H9 (cell line): ENCODE measurements around the gene CHEK1. TPM values are rescaled to one million over a fixed set of nuclear protein-coding genes. Genes with fewer than 3 reads are reported as not detected.
"Not testable (repeated sequence)": the region's sequence is repeated elsewhere in the genome, so short reads cannot be mapped to it uniquely, and the experiment has no call there.

ENCODE experiments used
- DNase-seq: peaks from one replicate; pipeline ENCODE4 v3.0.0-alpha.2; 2017
- H2AFZ ChIP-seq: one replicate; pipeline ENCODE4 v1.6.1; 2013; ENCODE audit warnings: mild to moderate bottlenecking, low read length, control low read depth, moderate library complexity
- H2AK5ac ChIP-seq: 2 replicates; pipeline ENCODE4 v1.6.1; 2013; ENCODE audit warnings: low read length, control low read depth, mixed read lengths; ENCODE audit not compliant: insufficient read length
- H2BK120ac ChIP-seq: one replicate; pipeline ENCODE4 v1.6.1; 2013; ENCODE audit warnings: low read depth, mild to moderate bottlenecking, low read length, control low read depth, inconsistent platforms; ENCODE audit not compliant: poor library complexity, severe bottlenecking
- H2BK12ac ChIP-seq: 2 replicates; pipeline ENCODE4 v1.6.1; 2013; ENCODE audit warnings: low read length, control low read depth, mixed read lengths, low read depth; ENCODE audit not compliant: insufficient read length
- H2BK15ac ChIP-seq: 2 replicates; pipeline ENCODE4 v1.6.1; 2013; ENCODE audit warnings: low read depth, low read length, control low read depth
- H2BK20ac ChIP-seq: one replicate; pipeline ENCODE4 v1.6.1; 2013; ENCODE audit warnings: low read depth, mild to moderate bottlenecking, low read length, control low read depth, inconsistent platforms; ENCODE audit not compliant: poor library complexity, severe bottlenecking
- H2BK5ac ChIP-seq: 2 replicates; pipeline ENCODE4 v1.6.1; 2013; ENCODE audit warnings: low read length, control low read depth, mixed read lengths; ENCODE audit not compliant: insufficient read length
- H3K14ac ChIP-seq: 2 replicates; pipeline ENCODE4 v1.6.1; 2013; ENCODE audit warnings: low read length, control low read depth; ENCODE audit not compliant: insufficient read depth
- H3K18ac ChIP-seq: 2 replicates; pipeline ENCODE4 v1.6.1; 2013; ENCODE audit warnings: low read depth, mild to moderate bottlenecking, mixed read lengths, low read length, control low read depth; ENCODE audit not compliant: insufficient read length
- H3K23ac ChIP-seq: 2 replicates; pipeline ENCODE4 v1.6.1; 2013; ENCODE audit warnings: low read length, control low read depth, mixed read lengths, low read depth; ENCODE audit not compliant: insufficient read length
- H3K23me2 ChIP-seq: 2 replicates; pipeline ENCODE4 v1.6.1; 2013; ENCODE audit warnings: low read depth, mild to moderate bottlenecking, mixed read lengths, low read length, control low read depth; ENCODE audit not compliant: insufficient read length, poor library complexity, severe bottlenecking
- H3K27ac ChIP-seq: 2 replicates; pipeline ENCODE4 v1.5.1; 2013; ENCODE audit warnings: low read length, control low read depth, mixed read lengths, low read depth; ENCODE audit not compliant: insufficient read length
- H3K27me3 ChIP-seq: 2 replicates; pipeline ENCODE4 v1.6.1; 2013; ENCODE audit warnings: low read length, control low read depth, inconsistent platforms; ENCODE audit not compliant: insufficient read depth
- H3K4ac ChIP-seq: 2 replicates; pipeline ENCODE4 v1.6.1; 2013; ENCODE audit warnings: low read depth, mild to moderate bottlenecking, control low read depth, inconsistent platforms, low read length, moderate library complexity
- H3K4me1 ChIP-seq: 2 replicates; pipeline ENCODE4 v1.6.1; 2013; ENCODE audit warnings: low read length, control low read depth, inconsistent platforms; ENCODE audit not compliant: insufficient read depth
- H3K4me2 ChIP-seq: 2 replicates; pipeline ENCODE4 v1.6.1; 2013; ENCODE audit warnings: low read length, control low read depth, mixed read lengths; ENCODE audit not compliant: insufficient read length, insufficient read depth
- H3K56ac ChIP-seq: 2 replicates; pipeline ENCODE4 v1.6.1; 2013; ENCODE audit warnings: low read depth, mild to moderate bottlenecking, mixed read lengths, low read length, control low read depth; ENCODE audit not compliant: insufficient read length
- H3K79me1 ChIP-seq: 2 replicates; pipeline ENCODE4 v1.6.1; 2013; ENCODE audit warnings: low read depth, mild to moderate bottlenecking, moderate library complexity, low read length, control low read depth, inconsistent platforms; ENCODE audit not compliant: insufficient read depth, poor library complexity, severe bottlenecking
- H3K79me2 ChIP-seq: 2 replicates; pipeline ENCODE4 v1.6.1; 2013; ENCODE audit warnings: low read length, control low read depth, inconsistent platforms; ENCODE audit not compliant: insufficient read depth
- H3K9ac ChIP-seq: 2 replicates; pipeline ENCODE4 v1.6.1; 2013; ENCODE audit warnings: low read length, control low read depth, mixed read lengths; ENCODE audit not compliant: insufficient read length; ENCODE audit errors: extremely low read depth
- H3K9me3 ChIP-seq: one replicate; pipeline ENCODE4 v1.6.1; 2013; ENCODE audit warnings: low read depth, low read length, inconsistent platforms; ENCODE audit not compliant: control insufficient read depth
- H3T11ph ChIP-seq: one replicate; pipeline ENCODE4 v1.6.1; 2013; ENCODE audit warnings: mild to moderate bottlenecking, low read length, control low read depth, inconsistent platforms
- H4K20me1 ChIP-seq: one replicate; pipeline ENCODE4 v1.6.1; 2013; ENCODE audit not compliant: control insufficient read depth, insufficient read length, insufficient read depth
- H4K5ac ChIP-seq: 2 replicates; pipeline ENCODE4 v1.6.1; 2013; ENCODE audit warnings: low read depth, mild to moderate bottlenecking, mixed read lengths, low read length, control low read depth; ENCODE audit not compliant: insufficient read length
- H4K8ac ChIP-seq: replicated peaks from 2 replicates; pipeline ENCODE4 v1.6.1; 2013; ENCODE audit warnings: low read length, control low read depth, mixed read lengths, low read depth; ENCODE audit not compliant: insufficient read length
- H4K91ac ChIP-seq: 2 replicates; pipeline ENCODE4 v1.6.1; 2013; ENCODE audit warnings: low read depth, mild to moderate bottlenecking, moderate library complexity, mixed read lengths, low read length, control low read depth; ENCODE audit not compliant: insufficient read length
- H3K27ac Mint-ChIP-seq, 3 experiments: 2 replicates in 2 of 3; 3 replicates in 1 of 3; pipeline ENCODE4 v1.8.0; 2020 to 2021; ENCODE audit warnings: mixed read lengths in 3 of 3, mild to moderate bottlenecking in 1 of 3, moderate library complexity in 1 of 3
- H3K27me3 Mint-ChIP-seq: 2 replicates; pipeline ENCODE4 v1.8.0; 2021; ENCODE audit warnings: low read depth, mild to moderate bottlenecking, moderate library complexity, mixed read lengths
- H3K36me3 Mint-ChIP-seq, 3 experiments: 2 replicates in 2 of 3; 3 replicates in 1 of 3; pipeline ENCODE4 v1.8.0; 2020 to 2021; ENCODE audit warnings: low read depth in 3 of 3, mixed read lengths in 3 of 3; ENCODE audit not compliant: insufficient read depth in 1 of 3
- H3K4me1 Mint-ChIP-seq, 2 experiments: 2 replicates each; pipeline ENCODE4 v1.8.0; 2020; ENCODE audit warnings: mixed read lengths in 2 of 2
- H3K4me3 Mint-ChIP-seq, 2 experiments: 2 replicates in 1 of 2; 3 replicates in 1 of 2; pipeline ENCODE4 v1.8.0; 2020 to 2021; ENCODE audit warnings: mild to moderate bottlenecking in 2 of 2, mixed read lengths in 2 of 2, moderate library complexity in 1 of 2
- H3K9me3 Mint-ChIP-seq, 2 experiments: 2 replicates in 1 of 2; 3 replicates in 1 of 2; pipeline ENCODE4 v1.8.0; 2020; ENCODE audit warnings: mild to moderate bottlenecking in 2 of 2, mixed read lengths in 2 of 2, moderate library complexity in 1 of 2
- WGBS: extraction: QIAGEN DNeasy Blood & Tissue Kit; methylation state at CpG from one replicate; pipeline ENCODE4 v1.1.7; 2013; ENCODE audit warnings: missing lambda C conversion rate, low lambda C conversion rate, mixed read lengths; ENCODE audit not compliant: insufficient read length; ENCODE audit errors: extremely low coverage; 5-methylcytosine and 5-hydroxymethylcytosine counted together
- long read RNA-seq: library from polyadenylated mRNA; unstranded; transcript quantifications from one replicate; pipeline ENCODE4 v2.0.0, GENCODE V29; 2020
- total RNA-seq: library from RNA; stranded (reverse); gene quantifications from 2 replicates; pipeline ENCODE4 v1.2.1, GENCODE V29; 2021
- TF ChIP-seq, protein P1 (sequence below): fragments of 200-600 bp; sonication (generic); conservative IDR thresholded peaks from 3 replicates; pipeline ENCODE4 v1.8.0; 2021; ENCODE audit warnings: antibody characterized with exemption, mild to moderate bottlenecking

CHEK1 gene
- 119 and 126 TPM in 2 replicates for total RNA-seq
- long read RNA-seq, full-length matches to known transcripts = 115 of 206 reads
- long read RNA-seq, partial matches to known transcripts = 35 of 206 reads
- long read RNA-seq, other reads (novel, unspliced or antisense) = 56 of 206 reads

GRCh38 chr11:125624756-125625213 lies at the start of gene CHEK1:
TSS of gene CHEK1 (plus strand) at chr11:125625163. CDS start at chr11:125626769, 1,606 bp downstream.
- Histone ChIP-seq H3K4me2 (peak within 1 kb of the TSS; percentile 91), H2AK5ac (no peak within 1 kb of the TSS), H3K23ac (no peak within 1 kb of the TSS), H4K8ac (no peak within 1 kb of the TSS), H2BK12ac (no peak within 1 kb of the TSS), H3T11ph (no peak within 1 kb of the TSS), H3K4ac (no peak within 1 kb of the TSS), H3K23me2 (no peaks in the 10 kb centered on the region), H4K91ac (no peak within 1 kb of the TSS), H2AFZ (no peak within 1 kb of the TSS), H2BK15ac (no peak within 1 kb of the TSS), H3K27ac (peak within 1 kb of the TSS; percentile 91), H3K56ac (peak within 1 kb of the TSS; percentile 52), H3K79me1 (no peaks in the 10 kb centered on the region), H4K5ac (peak within 1 kb of the TSS; percentile 45), H3K79me2 (peaks cover 3% of the 10 kb centered on the region; the same call in 1 of the 2 replicates), H3K4me1 (no peaks in the 10 kb centered on the region), H3K9ac (peak within 1 kb of the TSS; percentile 98), H2BK20ac (no peak within 1 kb of the TSS), H2BK120ac (no peak within 1 kb of the TSS), H3K9me3 (no peaks in the 10 kb centered on the region), H4K20me1 (no peaks in the 10 kb centered on the region), H3K27me3 (no peaks in the 10 kb centered on the region), H3K18ac (peak within 1 kb of the TSS; percentile 97), H2BK5ac (peak within 1 kb of the TSS; percentile 82), H3K14ac (peak within 1 kb of the TSS; percentile 96)
- peak within 1 kb of the TSS; percentile 99 to 100 (median 100) for H3K27ac Mint-ChIP-seq
- no CpG with 5 or more reads among the region's 9 CpGs for WGBS
- H3K4me1 Mint-ChIP-seq = peaks cover 14 to 16% of the 10 kb centered on the region in 2 experiments
- H3K9me3 Mint-ChIP-seq = no peaks in the 10 kb centered on the region
- TF ChIP-seq, protein P1, sequence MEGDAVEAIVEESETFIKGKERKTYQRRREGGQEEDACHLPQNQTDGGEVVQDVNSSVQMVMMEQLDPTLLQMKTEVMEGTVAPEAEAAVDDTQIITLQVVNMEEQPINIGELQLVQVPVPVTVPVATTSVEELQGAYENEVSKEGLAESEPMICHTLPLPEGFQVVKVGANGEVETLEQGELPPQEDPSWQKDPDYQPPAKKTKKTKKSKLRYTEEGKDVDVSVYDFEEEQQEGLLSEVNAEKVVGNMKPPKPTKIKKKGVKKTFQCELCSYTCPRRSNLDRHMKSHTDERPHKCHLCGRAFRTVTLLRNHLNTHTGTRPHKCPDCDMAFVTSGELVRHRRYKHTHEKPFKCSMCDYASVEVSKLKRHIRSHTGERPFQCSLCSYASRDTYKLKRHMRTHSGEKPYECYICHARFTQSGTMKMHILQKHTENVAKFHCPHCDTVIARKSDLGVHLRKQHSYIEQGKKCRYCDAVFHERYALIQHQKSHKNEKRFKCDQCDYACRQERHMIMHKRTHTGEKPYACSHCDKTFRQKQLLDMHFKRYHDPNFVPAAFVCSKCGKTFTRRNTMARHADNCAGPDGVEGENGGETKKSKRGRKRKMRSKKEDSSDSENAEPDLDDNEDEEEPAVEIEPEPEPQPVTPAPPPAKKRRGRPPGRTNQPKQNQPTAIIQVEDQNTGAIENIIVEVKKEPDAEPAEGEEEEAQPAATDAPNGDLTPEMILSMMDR = no peak
- no peaks in the 10 kb centered on the region for H3K27me3 Mint-ChIP-seq
- peaks cover 11 to 47% (median 46%) of the 10 kb centered on the region in 3 experiments for H3K36me3 Mint-ChIP-seq
- DNase-seq = no peak
- peak within 1 kb of the TSS; percentile 86 to 93 for H3K4me3 Mint-ChIP-seq

DNA sequence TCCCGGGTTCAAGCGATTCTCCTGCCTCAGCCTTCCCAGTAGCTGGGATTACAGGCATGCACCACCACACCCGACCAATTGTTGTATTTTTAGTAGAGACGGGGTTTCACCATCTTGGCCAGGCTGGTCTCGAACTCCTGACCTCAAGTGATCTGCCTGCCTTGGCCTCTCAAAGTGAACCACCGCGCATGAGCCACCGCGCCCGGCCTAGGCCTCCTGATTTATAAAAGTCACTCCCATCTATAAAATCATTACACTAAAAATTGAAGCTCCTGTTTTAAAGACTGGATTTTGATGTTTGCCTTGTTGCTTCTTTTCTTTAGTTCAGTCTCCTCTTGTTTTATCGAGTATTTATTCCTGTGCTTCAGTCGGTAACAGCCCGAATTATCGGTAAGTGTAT lies 47.8 kb upstream of the CHEK1 start:
- H4K8ac ChIP-seq, H3K4me1 Mint-ChIP-seq, H4K20me1 ChIP-seq, H2AK5ac ChIP-seq, H3T11ph ChIP-seq, H3K4me3 Mint-ChIP-seq, H3K23ac ChIP-seq, H4K5ac ChIP-seq, H3K4ac ChIP-seq, H3K9me3 Mint-ChIP-seq, H3K27ac Mint-ChIP-seq, H3K27me3 Mint-ChIP-seq, H2BK120ac ChIP-seq, H2BK12ac ChIP-seq, H3K9ac ChIP-seq, H3K23me2 ChIP-seq, H3K4me1 ChIP-seq, H3K56ac ChIP-seq, H3K9me3 ChIP-seq, H3K27me3 ChIP-seq, H2AFZ ChIP-seq, H3K27ac ChIP-seq, H3K79me2 ChIP-seq, H3K79me1 ChIP-seq, H2BK5ac ChIP-seq, H3K4me2 ChIP-seq, H3K18ac ChIP-seq, H3K14ac ChIP-seq, H4K91ac ChIP-seq, H2BK15ac ChIP-seq, DNase-seq, H2BK20ac ChIP-seq: not testable (repeated sequence)
- WGBS = no CpG with 5 or more reads among the region's 14 CpGs
- H3K36me3 Mint-ChIP-seq = peaks cover 41 to 81% (median 76%) of the 10 kb centered on the region in 3 experiments; a peak in 6 of 7 replicates
